GM13976 (cell line): ENCODE measurements around the gene A4GALT.
"Not testable (repeated sequence)": the region's sequence is repeated elsewhere in the genome, so short reads cannot be mapped to it uniquely, and the experiment has no call there.

ENCODE experiments used
- DNase-seq: peaks from one replicate; pipeline ENCODE4 v3.0.0; 2012; ENCODE audit warnings: low spot score
- CTCF ChIP-seq: IDR thresholded peaks from 2 replicates; pipeline ENCODE4 v1.5.1; 2012; ENCODE audit warnings: borderline replicate concordance, mild to moderate bottlenecking; ENCODE audit not compliant: insufficient read depth; ENCODE audit errors: extremely low read depth, missing control alignments, control extremely low read depth
- in situ Hi-C: fragments of 300-500 bp; cut with MboI; formaldehyde crosslinking; loops from one replicate; pipeline ENCODE4 v1.12.0; 2022; ENCODE audit warnings: low sequenced_read_pairs, mixed read lengths, inconsistent platforms; ENCODE audit not compliant: unreplicated experiment

Gene A4GALT

GRCh38 chr22:42683578-42684283, 36.9 kb downstream of the A4GALT start:
- no peak for TF ChIP-seq CTCF
- in situ Hi-C loops: no loop called here
- peak; percentile 13 for DNase-seq

- in situ Hi-C loops: no loop called here
- no peak for DNase-seq
- TF ChIP-seq CTCF: no peak
These were observed 38.4 kb downstream of the A4GALT start for GRCh38 chr22:42682113-42682851.

- TF ChIP-seq CTCF: no peak
- DNase-seq: no peak
- in situ Hi-C loops: no loop called here
These were observed 40.0 kb downstream of the A4GALT start for GRCh38 chr22:42680648-42681047.

- DNase-seq: no peak
- no peak for TF ChIP-seq CTCF
- in situ Hi-C loops: no loop called here
These were observed 41.0 kb downstream of the A4GALT start for GRCh38 chr22:42679691-42680090.

GRCh38 chr22:42678894-42679293, 41.8 kb downstream of the A4GALT start:
- in situ Hi-C loops: no loop called here

GRCh38 chr22:42677936-42678335, 42.7 kb downstream of the A4GALT start:
- DNase-seq: not testable (repeated sequence)

More at GRCh38 chr22:42678894-42679293, 41.8 kb downstream of the A4GALT start:
- TF ChIP-seq CTCF: no peak
- DNase-seq: no peak

GRCh38 chr22:42676059-42676607, 44.5 kb downstream of the A4GALT start:
- DNase-seq: no peak
- TF ChIP-seq CTCF: no peak
- in situ Hi-C loops: no loop called here

More at GRCh38 chr22:42677936-42678335, 42.7 kb downstream of the A4GALT start:
- in situ Hi-C loops: not testable (repeated sequence)
